ENCODE data around the gene PIP5K1C. TPM values are rescaled to one million over a fixed set of nuclear protein-coding genes. Genes with fewer than 3 reads are reported as not detected.

PIP5K1C gene
- total RNA-seq, 1 experiment from 2014 or later, result 24.5 TPM

DNA sequence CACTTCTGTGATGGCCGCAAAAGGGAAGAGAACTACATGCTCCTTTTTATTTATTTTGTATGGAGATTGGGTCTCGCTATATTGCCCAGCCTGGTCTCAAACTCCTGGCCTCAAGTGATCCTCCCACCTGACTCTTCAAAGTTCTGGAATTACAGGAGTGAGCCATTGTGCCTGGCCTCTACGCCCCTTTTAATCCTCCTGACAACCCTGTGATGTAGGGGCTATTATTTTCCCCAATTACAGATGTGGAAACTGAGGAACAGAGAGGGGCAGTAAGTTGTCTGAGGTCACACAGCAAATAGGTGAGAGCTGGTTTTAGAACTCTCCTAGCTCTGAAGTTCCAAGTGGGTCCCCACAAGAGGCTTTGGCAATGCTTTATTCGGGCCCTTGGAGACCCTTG, 19.6 kb upstream of the PIP5K1C start:
- intact Hi-C loops (cut with micrococcal nuclease; ENCODE audit: unreplicated experiment), result loop anchor here (1.0 to 5.0 kb wide), 3 partner anchors 12 to 53 kb away; partner anchors contain the start of genes MRPL54 and TJP3

DNA sequence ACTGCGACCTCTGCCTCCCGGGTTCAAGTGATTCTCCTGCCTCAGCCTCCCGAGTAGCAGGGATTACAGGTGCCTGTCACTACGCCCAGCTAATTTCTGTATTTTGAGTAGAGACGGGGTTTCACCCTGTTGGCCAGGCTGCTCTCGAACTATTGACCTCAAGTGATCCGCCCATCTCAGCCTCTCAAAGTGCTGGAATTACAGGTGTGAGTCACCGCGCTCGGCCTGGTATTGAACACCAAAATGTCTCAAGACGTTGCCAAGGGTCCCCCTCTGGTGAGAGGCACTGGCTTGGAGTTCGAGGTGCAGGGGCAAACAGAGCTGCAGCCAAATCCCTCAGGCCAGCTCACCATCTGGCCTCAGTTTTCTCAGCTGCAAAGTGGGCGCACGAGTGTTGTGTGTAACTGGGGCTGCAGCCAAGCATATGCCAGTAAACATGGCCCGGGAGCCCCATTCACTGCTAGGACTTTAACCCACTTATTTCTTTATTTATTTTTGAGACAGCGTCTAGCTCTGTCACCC, 15.9 kb upstream of the PIP5K1C start:
- H3K4me3 Mint-ChIP-seq (ENCODE audit: unreplicated experiment), result no peak overlapping the region
- no peaks in the 10 kb centered on the region for H3K9me3 Mint-ChIP-seq (ENCODE audit: unreplicated experiment)
- ChIA-PET POLR2A (no interaction called here), CTCF (no interaction called here)
- H3K36me3 ChIP-seq (ENCODE audit: control insufficient read depth, insufficient read depth, low read length), result no peaks in the 10 kb centered on the region
- peaks cover 14% of the 10 kb centered on the region for H3K36me3 Mint-ChIP-seq (ENCODE audit: insufficient read depth, unreplicated experiment)
- no TSS peak for BruUV-seq (replicated peaks)
- intact Hi-C loops (cut with micrococcal nuclease; ENCODE audit: unreplicated experiment), result no loop called here
- H3K27me3 ChIP-seq (replicated peaks; ENCODE audit: control insufficient read depth, insufficient read depth, low read length), result no peaks in the 10 kb centered on the region
- H3K27ac Mint-ChIP-seq (ENCODE audit: unreplicated experiment), result no peak overlapping the region
- no peak overlapping the region for H3K4me3 ChIP-seq (ENCODE audit: low read depth, low read length)
- peaks cover 42% of the 10 kb centered on the region for H3K4me1 ChIP-seq
- TF ChIP-seq, protein P1, sequence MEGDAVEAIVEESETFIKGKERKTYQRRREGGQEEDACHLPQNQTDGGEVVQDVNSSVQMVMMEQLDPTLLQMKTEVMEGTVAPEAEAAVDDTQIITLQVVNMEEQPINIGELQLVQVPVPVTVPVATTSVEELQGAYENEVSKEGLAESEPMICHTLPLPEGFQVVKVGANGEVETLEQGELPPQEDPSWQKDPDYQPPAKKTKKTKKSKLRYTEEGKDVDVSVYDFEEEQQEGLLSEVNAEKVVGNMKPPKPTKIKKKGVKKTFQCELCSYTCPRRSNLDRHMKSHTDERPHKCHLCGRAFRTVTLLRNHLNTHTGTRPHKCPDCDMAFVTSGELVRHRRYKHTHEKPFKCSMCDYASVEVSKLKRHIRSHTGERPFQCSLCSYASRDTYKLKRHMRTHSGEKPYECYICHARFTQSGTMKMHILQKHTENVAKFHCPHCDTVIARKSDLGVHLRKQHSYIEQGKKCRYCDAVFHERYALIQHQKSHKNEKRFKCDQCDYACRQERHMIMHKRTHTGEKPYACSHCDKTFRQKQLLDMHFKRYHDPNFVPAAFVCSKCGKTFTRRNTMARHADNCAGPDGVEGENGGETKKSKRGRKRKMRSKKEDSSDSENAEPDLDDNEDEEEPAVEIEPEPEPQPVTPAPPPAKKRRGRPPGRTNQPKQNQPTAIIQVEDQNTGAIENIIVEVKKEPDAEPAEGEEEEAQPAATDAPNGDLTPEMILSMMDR (IDR thresholded peaks at IDR 0.05; ENCODE audit: insufficient read depth in 1 of 2, low read depth in 1 of 2, low read length in 1 of 2, severe bottlenecking in 1 of 2, unreplicated experiment in 1 of 2), result no peak
- peaks cover 8% of the 10 kb centered on the region for H3K4me1 Mint-ChIP-seq (ENCODE audit: low read depth, unreplicated experiment)
- no peaks in the 10 kb centered on the region for H3K27me3 Mint-ChIP-seq (ENCODE audit: insufficient read depth, unreplicated experiment)
- DNase-seq, result no peak
- H3K9me3 ChIP-seq, result no peaks in the 10 kb centered on the region

More for the DNA sequence above, 19.6 kb upstream of the PIP5K1C start:
- TSS peak; percentile 69 for BruUV-seq (replicated peaks)
- ChIA-PET POLR2A (interaction anchor here (0.6 to 3.2 kb wide), 4 partner anchors 10 to 347 kb away, joined by 3 to 23 read pairs (median 8); partner anchors contain the start of genes MRPL54 and ZBTB7A), CTCF (interaction anchor here (1.0 kb wide), 1 partner anchor 43 kb away, joined by 4 read pairs; the partner anchor contains the start of gene MRPL54)
- Histone ChIP-seq H3K36me3 (ENCODE audit: control insufficient read depth, insufficient read depth, low read length) (no peaks in the 10 kb centered on the region), H3K4me3 (ENCODE audit: low read depth, low read length) (no peak overlapping the region), H3K9me3 (no peaks in the 10 kb centered on the region), H3K27me3 (replicated peaks; ENCODE audit: control insufficient read depth, insufficient read depth, low read length) (no peaks in the 10 kb centered on the region), H3K4me1 (peaks cover 36% of the 10 kb centered on the region)
- H3K27me3 Mint-ChIP-seq (ENCODE audit: insufficient read depth, unreplicated experiment), result no peaks in the 10 kb centered on the region
- H3K4me3 Mint-ChIP-seq (ENCODE audit: unreplicated experiment), result peak overlapping the region; percentile 87
- no peaks in the 10 kb centered on the region for H3K4me1 Mint-ChIP-seq (ENCODE audit: low read depth, unreplicated experiment)
- DNase-seq, result no peak
- peaks cover 14% of the 10 kb centered on the region for H3K36me3 Mint-ChIP-seq (ENCODE audit: insufficient read depth, unreplicated experiment)
- H3K27ac Mint-ChIP-seq (ENCODE audit: unreplicated experiment), result peak overlapping the region; percentile 93
- H3K9me3 Mint-ChIP-seq (ENCODE audit: unreplicated experiment), result no peaks in the 10 kb centered on the region
- TF ChIP-seq, protein P1 (IDR thresholded peaks at IDR 0.05; ENCODE audit: insufficient read depth in 1 of 2, low read depth in 1 of 2, low read length in 1 of 2, severe bottlenecking in 1 of 2, unreplicated experiment in 1 of 2), result no peak

DNA sequence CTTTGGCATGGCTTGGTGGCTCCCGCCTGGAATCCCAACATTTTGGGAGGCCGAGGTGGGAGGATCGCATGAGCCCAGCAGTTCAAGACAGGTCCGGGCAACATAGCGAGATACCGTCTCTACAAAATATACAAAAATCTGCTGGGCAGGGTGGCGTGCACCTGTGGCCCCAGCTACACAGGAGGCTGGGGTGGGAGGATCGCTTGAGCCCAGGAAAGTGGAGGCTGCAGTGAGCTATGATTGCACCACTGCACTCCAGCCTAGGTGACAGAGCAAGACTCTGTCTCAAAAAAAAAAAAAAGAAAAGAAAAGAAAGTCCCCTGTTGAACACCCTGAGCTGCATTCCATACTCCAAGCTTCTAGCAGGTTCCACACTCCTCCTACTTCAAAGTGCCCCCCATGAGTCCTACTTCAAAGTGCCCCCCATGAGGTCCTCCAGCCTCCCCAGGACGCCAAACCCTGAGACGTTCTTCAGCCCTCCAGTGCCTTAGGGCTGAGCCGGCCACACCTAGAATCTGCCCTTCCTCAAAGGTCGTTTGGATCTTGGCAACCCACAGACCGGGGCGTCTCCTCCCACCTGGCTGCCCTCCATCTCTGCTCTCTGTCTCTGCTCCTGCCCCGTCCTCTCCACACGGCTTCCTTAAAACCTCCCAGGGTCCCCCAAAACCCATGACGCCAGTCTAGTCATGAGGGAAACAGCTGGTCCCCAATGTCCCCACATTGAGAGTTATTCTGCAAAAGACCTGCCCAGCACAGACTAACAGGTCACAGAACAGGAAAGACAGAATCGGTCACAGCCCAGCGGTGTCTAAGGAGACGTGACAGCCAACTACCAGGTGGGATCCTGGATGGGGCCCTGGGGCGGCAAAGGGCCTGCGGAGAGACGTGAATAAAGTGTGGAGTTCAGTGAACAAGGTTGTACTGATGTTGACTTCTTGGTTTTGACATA, 12.7 kb upstream of the PIP5K1C start:
- Histone ChIP-seq H3K36me3 (ENCODE audit: control insufficient read depth, insufficient read depth, low read length) (no peaks in the 10 kb centered on the region), H3K27me3 (replicated peaks; ENCODE audit: control insufficient read depth, insufficient read depth, low read length) (no peaks in the 10 kb centered on the region), H3K9me3 (no peaks in the 10 kb centered on the region), H3K4me3 (ENCODE audit: low read depth, low read length) (no peak overlapping the region), H3K4me1 (peaks cover 34% of the 10 kb centered on the region)
- Mint-ChIP-seq H3K9me3 (ENCODE audit: unreplicated experiment) (no peaks in the 10 kb centered on the region), H3K4me3 (ENCODE audit: unreplicated experiment) (no peak overlapping the region), H3K4me1 (ENCODE audit: low read depth, unreplicated experiment) (peaks cover 15% of the 10 kb centered on the region), H3K36me3 (ENCODE audit: insufficient read depth, unreplicated experiment) (peaks cover 7% of the 10 kb centered on the region), H3K27me3 (ENCODE audit: insufficient read depth, unreplicated experiment) (no peaks in the 10 kb centered on the region), H3K27ac (ENCODE audit: unreplicated experiment) (peak overlapping the region; percentile 3)
- intact Hi-C loops (cut with micrococcal nuclease; ENCODE audit: unreplicated experiment), result no loop called here
- POLR2A ChIA-PET, result no interaction called here
- peak in 1 of 2 experiments; percentile 24 for DNase-seq
- TF ChIP-seq, protein P1 (IDR thresholded peaks at IDR 0.05; ENCODE audit: insufficient read depth in 1 of 2, low read depth in 1 of 2, low read length in 1 of 2, severe bottlenecking in 1 of 2, unreplicated experiment in 1 of 2), result no peak
- no TSS peak for BruUV-seq (replicated peaks)
- CTCF ChIA-PET, result no interaction called here
